Endothelial cell of umbilical vein (primary cell): ENCODE data around the gene TEX9.

Source experiments
- EZH2 ChIP-seq: IDR thresholded peaks from 2 replicates; pipeline ENCODE4 v1.6.1; 2012; ENCODE audit warnings: borderline replicate concordance, low read depth, mild to moderate bottlenecking, moderate library complexity, low read length, inconsistent platforms; ENCODE audit not compliant: severe bottlenecking
- POLR2A ChIP-seq: IDR thresholded peaks from 2 replicates; pipeline ENCODE4 v1.6.1; 2012; ENCODE audit warnings: low read depth, mild to moderate bottlenecking, control low read depth, low read length
- POLR2AphosphoS5 ChIP-seq: IDR thresholded peaks from 2 replicates; pipeline ENCODE4 v1.6.1; 2012; ENCODE audit warnings: low read depth, mild to moderate bottlenecking, control low read depth, low read length, moderate library complexity; ENCODE audit not compliant: insufficient read depth
- TF ChIP-seq, protein P1 (sequence below), 2 donors: IDR thresholded peaks; 1 replicate in 1 of 2; 2 replicates in 1 of 2; pipeline ENCODE4 v1.5.1; 2011; ENCODE audit warnings: low read length in 2 of 2, mild to moderate bottlenecking in 2 of 2, moderate library complexity in 2 of 2, control low read depth in 1 of 2, inconsistent platforms in 1 of 2, low read depth in 1 of 2; ENCODE audit not compliant: insufficient read depth in 1 of 2; ENCODE audit errors: extremely low read depth in 1 of 2
- TF ChIP-seq, protein P2 (sequence below): IDR thresholded peaks from 2 replicates; pipeline ENCODE4 v1.6.1; 2011; ENCODE audit not compliant: insufficient read depth, insufficient read length

DNA sequence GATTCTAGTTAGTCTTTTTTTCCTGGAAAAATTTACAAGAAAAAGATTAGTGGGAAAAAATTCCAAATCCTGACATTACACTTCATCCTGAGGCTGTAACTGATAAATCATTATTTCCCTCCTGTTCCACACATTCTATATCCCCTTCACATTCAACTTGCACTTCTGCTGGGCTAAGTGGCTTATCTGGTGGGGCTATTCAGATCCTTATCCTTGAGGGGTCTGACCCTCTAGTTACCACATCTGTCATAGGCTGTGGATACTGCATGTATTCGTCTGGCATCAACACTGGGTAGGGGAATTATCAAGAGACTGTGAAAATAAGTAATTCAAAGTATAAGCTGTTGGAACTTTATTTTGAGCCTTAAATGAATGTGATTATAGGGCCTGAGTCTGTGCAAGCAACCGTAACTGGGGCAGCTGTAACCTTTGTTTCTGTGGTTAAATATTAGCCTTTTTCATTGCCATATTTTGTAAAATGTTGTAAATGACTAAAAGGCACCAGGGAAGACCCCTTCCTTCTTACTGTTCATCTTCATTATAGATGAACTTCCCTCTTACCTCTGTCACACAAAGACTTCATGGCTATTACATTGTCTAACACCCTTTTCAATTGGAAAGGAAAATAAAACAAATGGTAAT, 28.0 kb upstream of the TEX9 start:
- TF ChIP-seq, protein P1, sequence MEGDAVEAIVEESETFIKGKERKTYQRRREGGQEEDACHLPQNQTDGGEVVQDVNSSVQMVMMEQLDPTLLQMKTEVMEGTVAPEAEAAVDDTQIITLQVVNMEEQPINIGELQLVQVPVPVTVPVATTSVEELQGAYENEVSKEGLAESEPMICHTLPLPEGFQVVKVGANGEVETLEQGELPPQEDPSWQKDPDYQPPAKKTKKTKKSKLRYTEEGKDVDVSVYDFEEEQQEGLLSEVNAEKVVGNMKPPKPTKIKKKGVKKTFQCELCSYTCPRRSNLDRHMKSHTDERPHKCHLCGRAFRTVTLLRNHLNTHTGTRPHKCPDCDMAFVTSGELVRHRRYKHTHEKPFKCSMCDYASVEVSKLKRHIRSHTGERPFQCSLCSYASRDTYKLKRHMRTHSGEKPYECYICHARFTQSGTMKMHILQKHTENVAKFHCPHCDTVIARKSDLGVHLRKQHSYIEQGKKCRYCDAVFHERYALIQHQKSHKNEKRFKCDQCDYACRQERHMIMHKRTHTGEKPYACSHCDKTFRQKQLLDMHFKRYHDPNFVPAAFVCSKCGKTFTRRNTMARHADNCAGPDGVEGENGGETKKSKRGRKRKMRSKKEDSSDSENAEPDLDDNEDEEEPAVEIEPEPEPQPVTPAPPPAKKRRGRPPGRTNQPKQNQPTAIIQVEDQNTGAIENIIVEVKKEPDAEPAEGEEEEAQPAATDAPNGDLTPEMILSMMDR (IDR thresholded peaks at IDR 0.05; ENCODE audit: extremely low read depth in 1 of 2, insufficient read depth in 1 of 2, low read depth in 1 of 2, low read length in 2 of 2) = no peak
- no peak for TF ChIP-seq POLR2A
- no peak for TF ChIP-seq POLR2AphosphoS5
- TF ChIP-seq, protein P2, sequence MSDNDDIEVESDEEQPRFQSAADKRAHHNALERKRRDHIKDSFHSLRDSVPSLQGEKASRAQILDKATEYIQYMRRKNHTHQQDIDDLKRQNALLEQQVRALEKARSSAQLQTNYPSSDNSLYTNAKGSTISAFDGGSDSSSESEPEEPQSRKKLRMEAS = no peak
- no peak for TF ChIP-seq EZH2
